ENCODE measurements around the gene SHTN1.

SHTN1 gene

DNA sequence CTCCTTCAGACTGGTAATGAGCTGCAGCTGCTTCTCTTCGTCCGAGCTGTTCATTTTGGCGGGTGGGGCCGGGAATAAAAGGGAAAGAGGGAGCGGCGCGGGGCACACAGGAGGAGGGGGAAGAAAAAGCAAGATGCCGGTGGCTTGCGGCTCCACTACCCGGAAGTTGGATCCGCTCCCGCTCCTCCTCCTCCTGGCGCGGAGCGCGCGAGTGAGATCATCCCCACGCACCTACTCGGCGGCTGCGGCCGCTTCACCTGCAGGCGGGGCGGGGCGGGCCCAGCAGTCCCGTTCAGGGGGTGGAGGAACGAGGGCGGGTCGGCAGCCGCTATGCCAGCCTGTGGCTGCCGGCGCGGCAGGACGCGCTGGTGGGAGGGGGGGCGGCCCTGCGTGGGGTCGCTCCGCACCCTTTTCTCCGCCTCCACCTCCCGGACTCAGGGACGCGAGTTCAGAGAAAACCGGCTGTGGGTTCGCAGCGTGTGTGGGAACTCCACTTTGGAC lies at the start of gene SHTN1:
TSS of gene SHTN1 (minus strand) at position 162 of the 501 bp plus-strand sequence. CDS start at position 54, 108 bp downstream.
- FAIRE-seq = no peak

GRCh38 chr10:117053482-117053881 lies 48.5 kb upstream of the SHTN1 start:
- FAIRE-seq = no peak

DNA sequence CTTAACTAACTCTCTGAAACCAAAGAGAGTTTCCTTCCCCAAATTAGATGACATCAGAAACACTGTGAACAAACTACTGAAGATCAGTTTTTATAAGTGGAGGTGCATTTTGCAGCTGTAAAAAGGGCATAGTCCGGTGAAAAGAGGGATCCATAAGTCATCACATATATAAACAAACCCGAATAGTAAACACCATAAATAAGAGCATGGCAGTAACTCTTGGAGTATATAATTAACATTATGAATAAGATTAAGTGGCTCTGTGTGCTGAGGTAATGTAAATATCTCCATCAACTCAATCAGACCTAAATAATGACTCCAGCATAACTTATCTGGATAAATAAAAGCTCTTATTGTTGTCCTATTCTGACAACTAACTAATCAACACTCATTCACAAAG lies 43.0 kb upstream of the SHTN1 start:
- no peak for FAIRE-seq

DNA sequence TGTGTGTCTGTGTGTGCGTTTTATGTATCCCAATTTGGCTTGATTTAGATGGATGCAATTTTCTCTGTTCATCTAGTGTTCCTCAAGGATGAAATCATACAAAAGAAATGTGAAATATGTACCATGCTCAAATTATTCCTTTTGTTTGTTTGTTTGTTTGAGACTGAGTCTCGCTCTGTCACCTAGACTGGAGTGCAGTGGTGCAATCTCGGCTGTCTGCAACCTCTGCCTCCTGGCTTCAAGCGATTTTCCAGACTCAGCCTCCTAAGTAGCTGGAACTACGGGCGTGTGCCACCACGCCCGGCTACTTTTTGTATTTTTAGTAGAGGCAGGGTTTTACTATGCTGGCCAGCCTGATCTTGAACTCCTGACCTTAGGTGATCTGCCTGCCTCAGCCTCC lies 11.3 kb upstream of the SHTN1 start:
- no peak for FAIRE-seq

DNA sequence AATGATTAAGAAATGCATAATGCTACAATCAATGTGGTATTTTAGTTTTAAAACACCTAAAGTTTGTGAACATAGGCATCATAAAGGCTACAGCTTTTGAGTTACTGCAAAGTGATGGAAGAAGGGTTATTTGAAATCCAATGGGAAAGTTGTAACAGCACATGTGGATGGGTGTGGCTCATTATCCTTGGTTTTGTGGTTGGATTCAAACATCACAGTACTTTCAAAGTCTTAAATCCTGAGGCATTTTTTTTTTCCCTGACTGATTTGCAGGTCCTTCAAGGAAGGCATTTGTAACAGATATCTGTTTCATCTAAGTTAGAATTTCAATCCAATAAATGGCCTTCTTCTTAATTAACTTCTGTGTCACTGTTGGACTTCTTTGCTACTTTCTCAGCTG lies 9.8 kb upstream of the SHTN1 start:
- no peak for FAIRE-seq

- no peak for FAIRE-seq
Observed at GRCh38 chr10:117007080-117007479, 2.1 kb upstream of the SHTN1 start.

DNA sequence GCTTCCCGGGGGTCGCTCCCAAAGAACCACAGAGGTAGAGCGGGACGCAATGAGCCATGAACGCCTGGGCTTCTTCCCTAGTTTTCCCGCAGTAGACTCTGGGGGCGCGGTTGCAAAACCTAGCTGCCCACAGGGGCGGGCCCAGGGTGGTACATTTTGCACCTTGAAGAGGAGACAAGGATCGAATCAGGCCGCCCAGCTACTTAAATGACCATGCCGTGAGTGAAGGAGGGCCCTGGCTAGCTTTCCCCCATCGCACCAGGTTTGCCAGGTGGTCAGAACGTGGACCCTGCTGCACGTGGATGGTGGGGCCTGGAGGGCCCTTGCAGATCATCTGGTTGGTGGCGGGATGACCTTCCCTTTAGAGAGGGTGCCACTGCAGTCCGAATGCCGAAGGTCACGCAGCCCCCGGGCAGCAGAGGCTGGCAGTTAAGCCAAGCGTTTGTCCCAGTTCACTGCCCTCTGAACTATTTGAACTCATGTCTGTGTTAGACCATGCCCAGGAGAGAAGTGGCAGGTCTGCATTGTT lies 604 bp upstream of the SHTN1 start:
- no peak for FAIRE-seq

DNA sequence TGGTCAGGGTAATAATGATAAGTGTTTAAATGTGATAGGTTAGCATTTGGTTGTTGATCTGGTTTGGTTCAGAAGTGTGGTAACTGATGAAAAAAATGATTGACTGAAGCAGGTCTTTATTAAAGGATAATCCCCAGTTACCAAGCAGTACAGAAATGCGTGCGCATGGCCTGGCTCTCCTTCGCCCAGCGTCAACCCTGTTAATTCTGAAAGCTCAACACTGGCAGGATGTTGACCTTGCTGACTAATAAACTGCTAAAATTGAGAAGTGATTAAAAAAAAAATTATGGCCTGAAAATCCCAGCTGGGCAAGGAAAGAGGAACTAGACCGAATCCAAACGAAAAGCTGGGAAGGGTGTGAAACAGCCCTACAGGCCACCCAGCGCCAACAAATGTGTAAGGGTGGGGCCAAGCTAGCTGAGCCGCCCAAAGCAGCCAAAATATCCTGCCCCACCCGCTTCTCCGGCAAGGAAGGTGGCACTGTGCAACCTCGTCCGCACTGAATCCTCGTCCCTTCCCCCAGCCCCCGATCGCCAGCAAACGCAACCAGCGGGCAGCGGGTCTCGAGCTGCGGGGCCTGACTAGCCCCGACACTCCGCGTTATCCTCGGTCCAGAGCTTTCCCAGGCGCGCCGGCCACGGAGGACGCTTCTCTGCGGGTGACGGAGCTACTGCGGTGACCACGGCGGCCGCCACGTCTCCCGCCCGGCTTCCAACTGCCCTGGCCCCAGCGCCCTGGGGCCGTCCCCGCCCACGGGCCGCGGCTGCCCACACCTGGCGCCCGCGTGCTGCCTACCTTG lies 561 bp downstream of the SHTN1 start:
- no peak for FAIRE-seq

DNA sequence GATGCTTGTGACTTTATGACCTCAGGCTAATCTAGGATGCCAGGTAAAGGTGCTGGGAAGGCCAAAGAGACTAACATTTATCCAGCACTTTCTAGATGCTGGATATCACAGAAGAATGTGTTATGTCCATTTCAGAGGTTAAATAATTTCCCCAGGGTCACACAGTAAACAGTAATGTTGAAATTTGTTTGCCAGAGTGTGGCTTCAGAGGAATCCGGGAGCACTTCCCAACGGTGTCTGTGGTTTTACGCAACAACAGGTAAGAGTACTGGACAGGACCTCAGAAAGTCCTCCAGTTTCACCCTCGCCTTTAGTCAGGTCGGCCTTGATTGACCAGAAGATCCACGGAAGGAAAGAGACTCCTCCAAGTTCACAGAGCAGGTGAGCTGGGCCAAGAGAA lies 1.7 kb downstream of the SHTN1 start:
- FAIRE-seq = no peak

DNA sequence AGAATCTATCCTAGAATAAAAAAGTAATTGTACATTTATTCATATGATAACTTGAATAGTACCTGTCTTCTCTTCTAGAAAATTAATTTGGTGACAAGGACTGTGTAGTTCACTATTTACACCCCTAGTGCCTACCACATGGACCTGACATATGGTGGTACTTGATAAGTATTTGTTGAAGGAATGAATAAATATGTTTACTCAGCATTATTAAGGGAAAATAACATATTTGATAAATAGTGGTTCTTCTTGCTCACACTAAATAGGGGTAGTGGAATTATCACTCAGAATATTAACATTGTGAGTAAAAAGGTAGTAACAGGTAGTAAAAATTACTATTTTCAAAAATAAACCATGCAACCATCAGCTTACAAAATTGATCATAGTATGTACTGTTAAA lies 2.8 kb downstream of the SHTN1 start:
- FAIRE-seq = no peak

DNA sequence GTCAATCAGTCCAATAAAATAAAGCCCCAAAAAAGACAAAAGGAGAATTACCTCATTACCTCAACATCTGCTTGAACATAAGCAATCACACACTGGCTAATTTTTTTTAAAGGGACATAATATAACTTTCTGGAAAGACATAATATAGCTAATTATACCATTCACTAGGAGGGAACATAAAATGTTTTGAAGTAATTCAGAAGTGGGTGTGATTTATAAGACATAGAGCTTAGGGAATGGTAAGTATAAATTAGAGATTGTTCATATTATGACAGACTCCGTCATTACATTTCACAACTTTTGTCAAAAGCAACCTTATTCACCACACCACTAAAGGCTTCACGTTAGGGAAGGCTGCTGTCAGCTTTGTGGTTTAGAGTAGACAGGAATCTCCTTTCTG lies 3.8 kb downstream of the SHTN1 start:
- FAIRE-seq = no peak

GRCh38 chr10:117000580-117000979 lies 4.4 kb downstream of the SHTN1 start:
- no peak for FAIRE-seq

GRCh38 chr10:116998172-116998571 lies 6.8 kb downstream of the SHTN1 start:
- no peak for FAIRE-seq

DNA sequence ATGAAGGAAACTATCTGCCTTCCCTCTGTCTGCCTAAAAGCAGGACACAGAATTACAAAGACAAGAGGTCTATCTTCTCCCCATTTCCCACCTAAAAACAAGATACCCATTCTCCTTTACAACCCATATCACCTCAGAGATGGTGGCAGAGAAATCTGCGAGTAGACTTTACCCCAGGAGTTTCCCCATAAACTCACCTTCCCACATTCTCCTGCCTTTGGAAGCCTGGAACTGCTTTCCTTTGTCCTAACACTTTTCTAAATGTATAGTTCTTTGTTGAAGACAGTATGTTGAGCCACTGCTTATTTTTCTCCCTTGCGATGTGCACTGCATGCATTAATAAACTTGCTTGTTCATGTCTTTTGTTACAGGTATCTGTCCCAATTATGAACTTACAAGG lies 8.0 kb downstream of the SHTN1 start:
- no peak for FAIRE-seq

- FAIRE-seq = no peak
Observed at GRCh38 chr10:116995648-116996047, 9.3 kb downstream of the SHTN1 start.

- no peak for FAIRE-seq
Observed at GRCh38 chr10:116994113-116994890, 10.7 kb downstream of the SHTN1 start.

DNA sequence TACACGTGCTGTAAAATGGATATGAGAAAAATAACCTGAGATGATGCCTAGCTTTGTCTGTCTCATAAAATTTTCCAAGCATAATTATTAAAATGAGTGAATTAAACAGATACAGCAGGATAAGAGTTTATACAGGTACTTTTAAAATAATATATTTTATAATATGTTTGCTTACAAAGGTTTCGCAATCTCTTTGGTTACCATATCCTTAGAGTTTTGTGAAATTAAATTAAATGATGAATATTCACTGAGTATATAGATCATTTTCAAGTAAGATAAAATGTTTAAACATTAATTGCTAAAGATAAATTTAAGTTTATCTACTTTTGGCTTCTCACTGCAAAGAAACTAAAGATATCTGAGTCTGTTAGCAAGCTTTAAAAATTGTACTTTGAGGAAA lies 11.4 kb downstream of the SHTN1 start:
- no peak for FAIRE-seq

- no peak for FAIRE-seq
Observed at GRCh38 chr10:116992183-116992582, 12.8 kb downstream of the SHTN1 start.

- FAIRE-seq = no peak
Observed at GRCh38 chr10:116990276-116990800, 14.6 kb downstream of the SHTN1 start.

DNA sequence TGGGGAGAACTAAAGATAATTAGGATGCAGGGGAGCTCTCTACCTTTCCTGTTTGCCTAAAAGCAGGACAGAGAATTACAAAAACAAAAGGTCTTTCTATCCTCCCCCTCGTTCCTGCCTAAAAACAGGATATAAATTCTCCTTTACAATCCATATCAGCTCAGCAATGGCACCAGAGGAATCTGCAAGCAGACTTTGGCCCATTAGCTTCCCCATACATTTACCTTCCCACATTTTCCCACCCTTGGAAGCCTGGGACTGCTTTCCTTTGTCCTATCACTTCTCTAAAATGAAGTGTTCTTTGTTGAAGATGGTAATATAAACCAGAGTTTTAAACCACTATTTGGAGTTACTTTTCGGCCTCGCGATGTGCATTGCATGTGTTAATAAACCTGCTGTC lies 15.5 kb downstream of the SHTN1 start:
- no peak for FAIRE-seq

GRCh38 chr10:116988311-116988710 lies 16.7 kb downstream of the SHTN1 start:
- FAIRE-seq = peak; percentile 43

- no peak for FAIRE-seq
Observed at GRCh38 chr10:116985611-116986010, 19.4 kb downstream of the SHTN1 start.

GRCh38 chr10:116984202-116984990 lies 20.6 kb downstream of the SHTN1 start:
- FAIRE-seq = no peak

All from colon (tissue), 2 donors.